ENCODE data around the gene PLRG1. TPM values are rescaled to one million over a fixed set of nuclear protein-coding genes. Genes with fewer than 3 reads are reported as not detected.

The PLRG1 gene
- total RNA-seq, 1 donor from 2014 or later, result 81.3 TPM

DNA sequence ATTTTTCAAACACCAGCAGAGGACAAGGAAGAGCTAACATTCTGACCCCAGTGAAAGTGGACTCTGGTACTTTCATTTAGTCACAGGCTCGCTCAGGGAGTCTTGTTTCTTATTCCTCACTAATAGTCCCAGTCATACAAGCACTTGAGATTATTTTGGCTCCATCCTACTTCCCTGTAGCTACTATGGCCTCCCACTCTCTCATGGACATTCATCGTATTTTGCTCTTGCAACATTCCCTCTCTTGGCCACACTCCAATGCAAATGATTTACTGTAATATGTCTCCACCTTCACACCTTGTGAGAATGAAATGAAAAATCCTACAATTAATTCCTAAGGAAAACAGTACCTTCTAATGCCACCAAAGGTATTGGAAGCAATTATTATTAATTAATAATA lies 21.3 kb downstream of the PLRG1 start:
- Histone ChIP-seq H3K9me3 (ENCODE audit: insufficient read depth, low read depth, low read length) (no peaks in the 10 kb centered on the region), H4K20me1 (ENCODE audit: insufficient read depth, low read length) (no peaks in the 10 kb centered on the region), H3K4me2 (ENCODE audit: low read length) (no peak overlapping the region), H3K27me3 (ENCODE audit: insufficient read depth, low read length) (no peaks in the 10 kb centered on the region), H3K36me3 (ENCODE audit: insufficient read depth, low read length) (no peaks in the 10 kb centered on the region), H3K79me2 (ENCODE audit: insufficient read depth, low read length) (no peaks in the 10 kb centered on the region), H3K4me3 (ENCODE audit: insufficient read depth, low read depth, low read length) (no peak overlapping the region), H3K27ac (ENCODE audit: low read depth, low read length) (no peak overlapping the region), H3K4me1 (ENCODE audit: insufficient read depth, low read length) (no peaks in the 10 kb centered on the region), H2AFZ (ENCODE audit: low read depth, low read length) (no peak overlapping the region), H3K9ac (ENCODE audit: low read length) (no peak overlapping the region)
- no peak overlapping the region for H3K4me3 Mint-ChIP-seq (ENCODE audit: unreplicated experiment)
- TF ChIP-seq, protein P1, sequence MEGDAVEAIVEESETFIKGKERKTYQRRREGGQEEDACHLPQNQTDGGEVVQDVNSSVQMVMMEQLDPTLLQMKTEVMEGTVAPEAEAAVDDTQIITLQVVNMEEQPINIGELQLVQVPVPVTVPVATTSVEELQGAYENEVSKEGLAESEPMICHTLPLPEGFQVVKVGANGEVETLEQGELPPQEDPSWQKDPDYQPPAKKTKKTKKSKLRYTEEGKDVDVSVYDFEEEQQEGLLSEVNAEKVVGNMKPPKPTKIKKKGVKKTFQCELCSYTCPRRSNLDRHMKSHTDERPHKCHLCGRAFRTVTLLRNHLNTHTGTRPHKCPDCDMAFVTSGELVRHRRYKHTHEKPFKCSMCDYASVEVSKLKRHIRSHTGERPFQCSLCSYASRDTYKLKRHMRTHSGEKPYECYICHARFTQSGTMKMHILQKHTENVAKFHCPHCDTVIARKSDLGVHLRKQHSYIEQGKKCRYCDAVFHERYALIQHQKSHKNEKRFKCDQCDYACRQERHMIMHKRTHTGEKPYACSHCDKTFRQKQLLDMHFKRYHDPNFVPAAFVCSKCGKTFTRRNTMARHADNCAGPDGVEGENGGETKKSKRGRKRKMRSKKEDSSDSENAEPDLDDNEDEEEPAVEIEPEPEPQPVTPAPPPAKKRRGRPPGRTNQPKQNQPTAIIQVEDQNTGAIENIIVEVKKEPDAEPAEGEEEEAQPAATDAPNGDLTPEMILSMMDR (IDR thresholded peaks at IDR 0.05; ENCODE audit: insufficient read depth, low read depth, low read length), result no peak
- no peak for TF ChIP-seq EZH2 (IDR thresholded peaks at IDR 0.05; ENCODE audit: insufficient read depth, low read length)
- H3K9me3 Mint-ChIP-seq (ENCODE audit: unreplicated experiment), result no peaks in the 10 kb centered on the region
- DNase-seq (ENCODE audit: low read depth), result no peak
- no peaks in the 10 kb centered on the region for H3K4me1 Mint-ChIP-seq (ENCODE audit: low read depth, unreplicated experiment)
- no peaks in the 10 kb centered on the region for H3K36me3 Mint-ChIP-seq (ENCODE audit: low read depth, unreplicated experiment)
- no peak for FAIRE-seq
- peaks cover 2% of the 10 kb centered on the region for H3K27me3 Mint-ChIP-seq (ENCODE audit: low read depth, unreplicated experiment)
- H3K27ac Mint-ChIP-seq (ENCODE audit: unreplicated experiment), result no peak overlapping the region

DNA sequence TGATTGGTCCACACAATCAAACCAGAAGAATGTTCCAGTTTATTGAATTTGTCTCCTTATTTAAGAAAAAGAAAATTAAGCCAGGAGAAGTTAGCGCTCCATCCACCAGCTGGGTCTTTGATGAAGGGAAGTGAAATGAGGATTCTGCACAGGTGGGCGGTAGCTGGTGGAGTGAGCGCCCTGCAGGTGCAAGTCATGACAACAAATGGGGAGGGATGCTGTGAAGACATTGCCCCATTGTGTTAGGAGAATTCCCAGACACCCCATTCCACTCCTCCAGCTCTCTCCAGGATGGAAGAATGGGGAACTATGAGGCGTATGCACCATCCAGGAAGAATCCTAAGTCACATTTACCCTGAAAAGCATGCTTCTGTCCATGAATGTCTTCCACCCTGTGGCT lies 22.9 kb downstream of the PLRG1 start:
- H3K36me3 Mint-ChIP-seq (ENCODE audit: low read depth, unreplicated experiment), result no peaks in the 10 kb centered on the region
- peaks cover 2% of the 10 kb centered on the region for H3K9me3 Mint-ChIP-seq (ENCODE audit: unreplicated experiment)
- Histone ChIP-seq H3K4me3 (ENCODE audit: insufficient read depth, low read depth, low read length) (no peak overlapping the region), H3K36me3 (ENCODE audit: insufficient read depth, low read length) (no peaks in the 10 kb centered on the region), H3K4me2 (ENCODE audit: low read length) (no peak overlapping the region), H2AFZ (ENCODE audit: low read depth, low read length) (no peak overlapping the region), H3K4me1 (ENCODE audit: insufficient read depth, low read length) (no peaks in the 10 kb centered on the region), H3K79me2 (ENCODE audit: insufficient read depth, low read length) (no peaks in the 10 kb centered on the region), H3K9ac (ENCODE audit: low read length) (no peak overlapping the region), H3K27ac (ENCODE audit: low read depth, low read length) (no peak overlapping the region), H3K9me3 (ENCODE audit: insufficient read depth, low read depth, low read length) (no peaks in the 10 kb centered on the region), H3K27me3 (ENCODE audit: insufficient read depth, low read length) (no peaks in the 10 kb centered on the region), H4K20me1 (ENCODE audit: insufficient read depth, low read length) (no peaks in the 10 kb centered on the region)
- DNase-seq (ENCODE audit: low read depth), result no peak
- H3K27ac Mint-ChIP-seq (ENCODE audit: unreplicated experiment), result no peak overlapping the region
- peaks cover 4% of the 10 kb centered on the region for H3K27me3 Mint-ChIP-seq (ENCODE audit: low read depth, unreplicated experiment)
- TF ChIP-seq, protein P1 (IDR thresholded peaks at IDR 0.05; ENCODE audit: insufficient read depth, low read depth, low read length), result no peak
- TF ChIP-seq EZH2 (IDR thresholded peaks at IDR 0.05; ENCODE audit: insufficient read depth, low read length), result no peak
- no peak overlapping the region for H3K4me3 Mint-ChIP-seq (ENCODE audit: unreplicated experiment)
- H3K4me1 Mint-ChIP-seq (ENCODE audit: low read depth, unreplicated experiment), result no peaks in the 10 kb centered on the region
- no peak for FAIRE-seq

DNA sequence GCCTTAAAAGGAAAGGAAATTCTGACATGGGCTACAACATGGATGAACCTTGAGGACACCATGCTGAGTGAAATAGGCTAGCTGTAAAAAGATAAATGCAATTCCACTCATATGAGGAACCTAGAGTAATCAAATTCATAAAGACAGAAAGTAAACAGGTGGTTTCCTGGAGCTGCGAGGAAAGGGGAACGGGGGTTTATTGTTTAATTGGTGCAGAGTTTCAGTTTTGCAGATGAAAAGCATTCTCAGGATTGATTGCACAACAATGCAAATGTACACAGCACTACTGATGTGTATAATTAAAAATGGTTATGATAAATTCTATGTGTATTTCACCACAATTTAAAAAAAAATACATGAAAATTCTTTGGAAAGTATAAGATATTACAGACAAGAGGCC lies 24.0 kb downstream of the PLRG1 start:
- Histone ChIP-seq H3K36me3 (ENCODE audit: insufficient read depth, low read length) (no peaks in the 10 kb centered on the region), H2AFZ (ENCODE audit: low read depth, low read length) (no peak overlapping the region), H3K9me3 (ENCODE audit: insufficient read depth, low read depth, low read length) (no peaks in the 10 kb centered on the region), H3K27ac (ENCODE audit: low read depth, low read length) (no peak overlapping the region), H3K79me2 (ENCODE audit: insufficient read depth, low read length) (no peaks in the 10 kb centered on the region), H3K9ac (ENCODE audit: low read length) (no peak overlapping the region), H3K4me3 (ENCODE audit: insufficient read depth, low read depth, low read length) (no peak overlapping the region), H3K4me2 (ENCODE audit: low read length) (no peak overlapping the region), H3K27me3 (ENCODE audit: insufficient read depth, low read length) (no peaks in the 10 kb centered on the region), H4K20me1 (ENCODE audit: insufficient read depth, low read length) (no peaks in the 10 kb centered on the region), H3K4me1 (ENCODE audit: insufficient read depth, low read length) (no peaks in the 10 kb centered on the region)
- DNase-seq (ENCODE audit: low read depth) (no peak), FAIRE-seq (no peak)
- no peak overlapping the region for H3K4me3 Mint-ChIP-seq (ENCODE audit: unreplicated experiment)
- H3K4me1 Mint-ChIP-seq (ENCODE audit: low read depth, unreplicated experiment), result no peaks in the 10 kb centered on the region
- TF ChIP-seq EZH2 (IDR thresholded peaks at IDR 0.05; ENCODE audit: insufficient read depth, low read length), result no peak
- TF ChIP-seq, protein P1 (IDR thresholded peaks at IDR 0.05; ENCODE audit: insufficient read depth, low read depth, low read length), result no peak
- H3K27me3 Mint-ChIP-seq (ENCODE audit: low read depth, unreplicated experiment), result peaks cover 7% of the 10 kb centered on the region
- H3K36me3 Mint-ChIP-seq (ENCODE audit: low read depth, unreplicated experiment), result no peaks in the 10 kb centered on the region
- H3K27ac Mint-ChIP-seq (ENCODE audit: unreplicated experiment), result no peak overlapping the region
- H3K9me3 Mint-ChIP-seq (ENCODE audit: unreplicated experiment), result peaks cover 2% of the 10 kb centered on the region
